ENCODE results near the gene ALOX15B.

DNA sequence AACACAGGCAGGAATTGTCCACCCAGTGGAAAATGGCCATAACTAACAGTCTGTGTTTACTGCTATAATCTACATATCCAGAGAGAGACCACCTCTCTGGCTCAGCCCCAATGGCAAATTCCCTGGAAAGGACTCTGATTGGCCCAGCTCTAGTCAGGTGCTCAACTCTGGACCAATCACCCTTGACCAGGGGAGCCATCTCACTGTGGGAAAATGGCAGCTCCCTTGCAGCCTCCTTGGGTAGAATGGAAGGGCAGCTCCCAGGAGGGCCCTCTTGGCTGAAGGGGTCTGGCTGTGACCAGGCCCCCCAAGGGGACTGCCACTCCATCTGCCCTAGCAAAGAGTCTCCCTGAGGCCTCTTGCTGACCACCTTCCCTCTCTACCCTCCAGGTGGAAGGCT lies 3.1 kb downstream of the ALOX15B start:
- TF ChIP-seq, protein P1, sequence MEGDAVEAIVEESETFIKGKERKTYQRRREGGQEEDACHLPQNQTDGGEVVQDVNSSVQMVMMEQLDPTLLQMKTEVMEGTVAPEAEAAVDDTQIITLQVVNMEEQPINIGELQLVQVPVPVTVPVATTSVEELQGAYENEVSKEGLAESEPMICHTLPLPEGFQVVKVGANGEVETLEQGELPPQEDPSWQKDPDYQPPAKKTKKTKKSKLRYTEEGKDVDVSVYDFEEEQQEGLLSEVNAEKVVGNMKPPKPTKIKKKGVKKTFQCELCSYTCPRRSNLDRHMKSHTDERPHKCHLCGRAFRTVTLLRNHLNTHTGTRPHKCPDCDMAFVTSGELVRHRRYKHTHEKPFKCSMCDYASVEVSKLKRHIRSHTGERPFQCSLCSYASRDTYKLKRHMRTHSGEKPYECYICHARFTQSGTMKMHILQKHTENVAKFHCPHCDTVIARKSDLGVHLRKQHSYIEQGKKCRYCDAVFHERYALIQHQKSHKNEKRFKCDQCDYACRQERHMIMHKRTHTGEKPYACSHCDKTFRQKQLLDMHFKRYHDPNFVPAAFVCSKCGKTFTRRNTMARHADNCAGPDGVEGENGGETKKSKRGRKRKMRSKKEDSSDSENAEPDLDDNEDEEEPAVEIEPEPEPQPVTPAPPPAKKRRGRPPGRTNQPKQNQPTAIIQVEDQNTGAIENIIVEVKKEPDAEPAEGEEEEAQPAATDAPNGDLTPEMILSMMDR (IDR thresholded peaks at IDR 0.05; ENCODE audit: low read length), result no peak
- TF ChIP-seq EZH2 (optimal IDR thresholded peaks at IDR 0.05; ENCODE audit: low read depth, low read length), result no peak
- no peak for TF ChIP-seq EZH2phosphoT487 (IDR thresholded peaks at IDR 0.05; ENCODE audit: low read length)
